ENCODE data around the gene GMNN. TPM values are rescaled to one million over a fixed set of nuclear protein-coding genes. Genes with fewer than 3 reads are reported as not detected.
A peak's percentile ranks its signal among the peaks of the same experiment; 100 is the strongest.

GMNN gene
- total RNA-seq, 2 experiments from 2014 or later: 69.2 to 72.6 TPM

- peaks cover 56% of the 10 kb centered on the region for H3K36me3 Mint-ChIP-seq (ENCODE audit: low read depth)
- intact Hi-C loops (cut with micrococcal nuclease): no loop called here
- peaks cover 25% of the 10 kb centered on the region for H3K4me1 Mint-ChIP-seq (ENCODE audit: low read depth)
- no peak for TF ChIP-seq CTCF (IDR thresholded peaks at IDR 0.05)
- ATAC-seq (no peak), DNase-seq (no peak)
- POLR2A ChIA-PET: interaction anchor here (0.7 kb wide), 1 partner anchor 59 kb away, joined by 3 read pairs; the partner anchor contains the start of gene C6orf62
- H3K4me3 Mint-ChIP-seq: peak overlapping the region; percentile 34
- no peaks in the 10 kb centered on the region for H3K27me3 Mint-ChIP-seq
- H3K9me3 Mint-ChIP-seq: no peaks in the 10 kb centered on the region
- no peak overlapping the region for H3K27ac Mint-ChIP-seq
- CTCF ChIA-PET: interaction anchor here (0.6 to 1.2 kb wide), 3 partner anchors 10 to 292 kb away, joined by 3 read pairs; no protein-coding TSS in a partner anchor
These were observed 3.4 kb downstream of the GMNN start for GRCh38 chr6:24778121-24778520.

GRCh38 chr6:24778878-24779277, 4.1 kb downstream of the GMNN start:
- peaks cover 60% of the 10 kb centered on the region for H3K36me3 Mint-ChIP-seq (ENCODE audit: low read depth)
- ChIA-PET POLR2A (interaction anchor here (0.7 to 1.3 kb wide), 2 partner anchors 10 to 60 kb away, joined by 3 to 8 read pairs; partner anchors contain the start of gene C6orf62), CTCF (interaction anchor here (0.6 to 1.8 kb wide), 4 partner anchors 10 to 291 kb away, joined by 3 to 8 read pairs (median 3); no protein-coding TSS in a partner anchor)
- intact Hi-C loops (cut with micrococcal nuclease): no loop called here
- DNase-seq (no peak), ATAC-seq (no peak)
- no peak for TF ChIP-seq CTCF (IDR thresholded peaks at IDR 0.05)
- H3K4me3 Mint-ChIP-seq: no peak overlapping the region
- no peaks in the 10 kb centered on the region for H3K9me3 Mint-ChIP-seq
- H3K27me3 Mint-ChIP-seq: no peaks in the 10 kb centered on the region
- no peak overlapping the region for H3K27ac Mint-ChIP-seq
- peaks cover 25% of the 10 kb centered on the region for H3K4me1 Mint-ChIP-seq (ENCODE audit: low read depth)

GRCh38 chr6:24779416-24780016, 4.8 kb downstream of the GMNN start:
- Mint-ChIP-seq H3K27me3 (no peaks in the 10 kb centered on the region), H3K9me3 (no peaks in the 10 kb centered on the region), H3K27ac (no peak overlapping the region), H3K36me3 (ENCODE audit: low read depth) (peaks cover 65% of the 10 kb centered on the region), H3K4me1 (ENCODE audit: low read depth) (peaks cover 22% of the 10 kb centered on the region), H3K4me3 (no peak overlapping the region)
- POLR2A ChIA-PET: interaction anchor here (0.5 to 1.3 kb wide), 2 partner anchors 9 to 207 kb away, joined by 3 to 8 read pairs; no protein-coding TSS in a partner anchor
- intact Hi-C loops (cut with micrococcal nuclease): no loop called here
- no peak for TF ChIP-seq CTCF (IDR thresholded peaks at IDR 0.05)
- ATAC-seq (no peak), DNase-seq (no peak)
- CTCF ChIA-PET: interaction anchor here (1.8 kb wide), 1 partner anchor 13 kb away, joined by 8 read pairs; no protein-coding TSS in a partner anchor

GRCh38 chr6:24780206-24780605, 5.5 kb downstream of the GMNN start:
- H3K4me1 Mint-ChIP-seq (ENCODE audit: low read depth): peaks cover 21% of the 10 kb centered on the region
- H3K27ac Mint-ChIP-seq: no peak overlapping the region
- DNase-seq (no peak), ATAC-seq (no peak)
- ChIA-PET POLR2A (interaction anchor here (0.5 to 1.3 kb wide), 2 partner anchors 9 to 207 kb away, joined by 3 to 8 read pairs; no protein-coding TSS in a partner anchor), CTCF (interaction anchor here (1.8 kb wide), 1 partner anchor 13 kb away, joined by 8 read pairs; no protein-coding TSS in a partner anchor)
- H3K9me3 Mint-ChIP-seq: no peaks in the 10 kb centered on the region
- H3K4me3 Mint-ChIP-seq: no peak overlapping the region
- H3K27me3 Mint-ChIP-seq: no peaks in the 10 kb centered on the region
- peaks cover 69% of the 10 kb centered on the region for H3K36me3 Mint-ChIP-seq (ENCODE audit: low read depth)
- intact Hi-C loops (cut with micrococcal nuclease): no loop called here
- no peak for TF ChIP-seq CTCF (IDR thresholded peaks at IDR 0.05)

Measured in activated CD8-positive, alpha-beta T cell treated with anti-CD3 and anti-CD28 coated beads for 36 hours (primary cell).